Measurements from ENCODE around the gene SARM1. TPM values are rescaled to one million over a fixed set of nuclear protein-coding genes. Genes with fewer than 3 reads are reported as not detected.

Gene SARM1
- total RNA-seq, 1 experiment from 2014 or later = 5.1 TPM

- H3K9me3 ChIP-seq (ENCODE audit: control insufficient read depth, low read depth, low read length) = no peaks in the 10 kb centered on the region
- no peak overlapping the region for H2BK20ac ChIP-seq (ENCODE audit: low read depth, low read length, poor library complexity, severe bottlenecking)
- H3K27ac ChIP-seq (ENCODE audit: insufficient read length, low read depth, low read length) = no peak overlapping the region
- H2AK5ac ChIP-seq (ENCODE audit: insufficient read length, low read length) = no peak overlapping the region
- no peaks in the 10 kb centered on the region for H4K20me1 ChIP-seq (ENCODE audit: control insufficient read depth, insufficient read depth, insufficient read length)
- no peak for TF ChIP-seq CTCF (conservative IDR thresholded peaks at IDR 0.05)
- H3K56ac ChIP-seq (ENCODE audit: insufficient read length, low read depth, low read length) = no peak overlapping the region
- H3T11ph ChIP-seq (ENCODE audit: low read length) = no peak overlapping the region
- peaks cover 5 to 8% of the 10 kb centered on the region in 2 experiments; a peak in 3 of 4 replicates for H3K4me1 Mint-ChIP-seq
- WGBS (ENCODE audit: extremely low coverage, insufficient read length, low lambda C conversion rate) = no CpG with 5 or more reads among the region's 11 CpGs
- H3K23ac ChIP-seq (ENCODE audit: insufficient read length, low read depth, low read length) = no peak overlapping the region
- peaks cover 12% of the 10 kb centered on the region for H3K23me2 ChIP-seq (ENCODE audit: insufficient read length, low read depth, low read length, poor library complexity, severe bottlenecking)
- H2BK12ac ChIP-seq (ENCODE audit: insufficient read length, low read depth, low read length) = no peak overlapping the region
- H3K36me3 Mint-ChIP-seq (ENCODE audit: insufficient read depth in 1 of 3, low read depth in 3 of 3) = peaks cover 0 to 2% (median 0%) of the 10 kb centered on the region in 3 experiments; a peak in 2 of 7 replicates
- no peak overlapping the region for H2BK5ac ChIP-seq (ENCODE audit: insufficient read length, low read length)
- H3K14ac ChIP-seq (ENCODE audit: insufficient read depth, low read length) = no peak overlapping the region
- H2AFZ ChIP-seq (ENCODE audit: low read length) = no peak overlapping the region
- no peak overlapping the region for H3K18ac ChIP-seq (ENCODE audit: insufficient read length, low read depth, low read length)
- H3K4me3 Mint-ChIP-seq = no peak overlapping the region
- H4K5ac ChIP-seq (ENCODE audit: insufficient read length, low read depth, low read length) = no peak overlapping the region
- H3K4me2 ChIP-seq (ENCODE audit: insufficient read depth, insufficient read length, low read length) = no peak overlapping the region
- no peak overlapping the region for H2BK15ac ChIP-seq (ENCODE audit: low read depth, low read length)
- H3K4ac ChIP-seq (ENCODE audit: low read depth, low read length) = no peak overlapping the region
- H3K9ac ChIP-seq (ENCODE audit: extremely low read depth, insufficient read length, low read length) = no peak overlapping the region
- no peaks in the 10 kb centered on the region for H3K79me2 ChIP-seq (ENCODE audit: insufficient read depth, low read length)
- H4K91ac ChIP-seq (ENCODE audit: insufficient read length, low read depth, low read length) = no peak overlapping the region
- peaks cover 52% of the 10 kb centered on the region for H3K27me3 Mint-ChIP-seq (ENCODE audit: low read depth)
- no peak overlapping the region for H3K27ac Mint-ChIP-seq
- no peak for DNase-seq
- peaks cover 13% of the 10 kb centered on the region; the same call in 1 of the 2 replicates for H3K27me3 ChIP-seq (ENCODE audit: insufficient read depth, low read length)
- no peak overlapping the region for H4K8ac ChIP-seq (replicated peaks; ENCODE audit: insufficient read length, low read depth, low read length)
- H3K79me1 ChIP-seq (ENCODE audit: insufficient read depth, low read depth, low read length, poor library complexity, severe bottlenecking) = no peaks in the 10 kb centered on the region
- H3K4me1 ChIP-seq (ENCODE audit: insufficient read depth, low read length) = no peaks in the 10 kb centered on the region
- no peaks in the 10 kb centered on the region for H3K9me3 Mint-ChIP-seq
- H2BK120ac ChIP-seq (ENCODE audit: low read depth, low read length, poor library complexity, severe bottlenecking) = no peak overlapping the region
These were observed 16.6 kb downstream of the SARM1 start for GRCh38 chr17:28388106-28388505.

Data from H9 (cell line).